Colon (tissue), 2 donors: Measurements from ENCODE around the gene DNM1L.

ENCODE experiments used
- FAIRE-seq: peaks from 2 replicates; lab custom pipeline; 2012; peaks lifted over from hg19 to GRCh38; lab: Jason Lieb, UNC
- donor health status: control.
- donor health status: control.

DNM1L gene

DNA sequence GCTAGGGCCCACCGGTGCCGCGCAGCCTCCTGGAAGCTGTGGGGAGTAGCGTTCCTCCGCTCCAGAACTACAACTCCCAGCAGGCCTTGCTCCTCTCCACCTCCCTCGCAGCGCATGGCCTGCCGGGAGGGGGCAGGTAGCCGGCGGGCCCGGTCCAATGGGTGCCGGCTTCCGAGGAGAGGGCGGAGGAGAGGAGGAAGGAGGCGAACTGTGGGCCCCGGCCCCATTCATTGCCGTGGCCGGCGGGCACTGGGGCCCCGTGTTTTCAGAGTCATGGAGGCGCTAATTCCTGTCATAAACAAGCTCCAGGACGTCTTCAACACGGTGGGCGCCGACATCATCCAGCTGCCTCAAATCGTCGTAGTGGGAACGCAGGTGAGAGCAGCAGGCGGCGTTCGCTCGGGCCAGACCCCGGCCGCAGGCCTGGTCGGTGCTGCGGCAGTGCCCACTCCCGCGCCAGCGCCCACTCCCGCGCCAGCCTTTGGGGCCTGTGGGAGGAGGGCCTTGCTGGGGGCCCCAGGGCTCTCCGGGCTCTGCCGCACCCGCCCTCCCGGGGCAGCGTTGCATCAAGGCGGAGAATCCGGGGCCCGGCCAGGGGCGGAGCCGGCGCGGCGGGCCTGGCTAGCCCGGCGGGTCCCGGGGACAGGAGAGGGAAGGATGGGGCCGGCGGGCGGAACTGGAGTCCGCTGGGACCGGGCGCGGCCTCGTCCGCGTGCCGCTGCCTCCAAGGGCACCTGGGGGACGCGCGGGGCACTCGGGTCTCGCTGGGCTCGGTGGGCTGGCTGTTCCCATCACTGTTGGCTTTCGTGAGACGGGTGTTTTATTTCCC is at the start of gene DNM1L:
Gene DNM1L (plus strand): TSS at position 211 of the 829 bp plus-strand sequence. CDS start 63 bp downstream, at position 274.
- FAIRE-seq, result no peak

DNA sequence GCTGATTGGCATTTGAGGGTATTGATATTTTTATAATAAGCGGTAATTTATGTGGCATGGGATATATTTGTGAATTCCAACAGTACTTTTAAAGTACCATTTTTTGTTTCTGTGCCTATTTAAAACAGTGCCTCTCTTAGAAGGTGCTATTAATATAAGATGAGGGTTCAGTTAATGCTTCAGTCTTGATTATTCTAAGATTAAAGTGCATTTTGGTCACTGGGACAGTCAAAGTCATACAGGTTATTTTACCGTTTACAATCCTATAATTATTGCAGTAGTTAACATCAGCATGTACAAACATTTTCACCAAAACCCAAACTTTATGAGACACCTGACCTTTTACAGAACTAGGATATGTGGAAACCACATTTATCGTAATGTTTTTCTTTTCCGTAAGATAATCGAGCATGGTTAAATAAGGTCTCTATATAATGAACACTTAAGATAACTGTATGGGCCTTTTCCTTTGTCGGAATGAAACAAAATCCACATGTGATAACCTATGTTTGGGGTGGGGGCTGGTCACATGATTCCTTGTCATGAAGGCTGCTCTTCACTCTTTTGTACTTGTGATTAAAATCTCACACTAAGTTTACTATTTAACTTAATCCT is 37.7 kb upstream of the DNM1L start:
- no peak for FAIRE-seq

DNA sequence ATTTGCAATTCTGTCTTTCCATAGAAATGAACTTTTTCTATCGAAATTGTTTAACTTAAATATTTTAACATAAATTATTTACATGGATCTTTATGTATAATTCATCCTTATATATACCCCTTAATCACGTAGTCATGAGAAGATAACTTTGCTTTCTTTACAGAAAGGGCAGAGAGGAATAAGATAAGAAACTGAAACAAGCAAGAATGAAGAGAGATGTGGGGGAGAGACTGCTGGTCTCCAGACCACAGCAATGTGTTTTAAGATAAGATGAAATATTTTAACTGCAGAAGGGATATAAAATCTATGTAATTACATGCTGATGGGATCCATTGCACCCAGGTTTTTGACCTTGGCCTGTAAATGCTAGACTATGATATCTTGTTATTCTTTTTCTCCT is 34.7 kb upstream of the DNM1L start:
- no peak for FAIRE-seq

DNA sequence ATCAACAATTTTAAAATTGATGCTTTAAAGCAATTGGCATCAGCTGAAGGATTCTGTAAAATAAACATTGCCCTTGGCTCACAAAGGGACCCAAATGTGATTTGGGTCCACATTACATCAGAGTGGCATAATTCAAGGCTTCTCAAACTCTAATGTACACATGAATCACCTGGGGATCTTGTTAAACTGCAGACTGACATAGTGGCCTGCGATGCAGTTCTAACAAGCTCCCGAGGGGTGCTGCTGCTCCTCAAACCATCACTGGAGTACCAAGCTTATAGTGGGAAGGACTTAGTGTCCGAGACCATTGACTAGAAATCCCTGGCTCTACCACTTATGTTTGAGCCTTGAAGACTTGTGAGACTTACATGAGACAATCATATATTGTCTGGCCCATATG is 31.8 kb upstream of the DNM1L start:
- no peak for FAIRE-seq

DNA sequence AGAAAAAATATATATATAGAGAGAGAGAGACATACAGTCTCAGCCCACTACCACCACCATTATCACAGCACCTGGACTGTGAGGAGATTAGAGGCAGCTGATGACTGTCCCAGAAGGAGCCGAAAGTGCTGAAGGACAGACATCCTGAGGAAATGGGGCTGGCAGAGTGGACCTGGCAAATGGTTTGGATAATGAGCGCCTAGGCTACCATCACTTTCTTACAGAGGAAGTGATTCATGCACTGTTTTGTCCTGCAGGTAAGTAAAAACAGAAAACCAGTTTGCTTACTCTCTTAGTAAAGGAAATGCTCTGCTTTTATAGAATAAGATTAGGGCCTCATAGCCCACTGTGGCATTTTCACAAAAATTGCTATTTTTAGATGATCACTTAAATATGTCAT is 28.6 kb upstream of the DNM1L start:
- no peak for FAIRE-seq

DNA sequence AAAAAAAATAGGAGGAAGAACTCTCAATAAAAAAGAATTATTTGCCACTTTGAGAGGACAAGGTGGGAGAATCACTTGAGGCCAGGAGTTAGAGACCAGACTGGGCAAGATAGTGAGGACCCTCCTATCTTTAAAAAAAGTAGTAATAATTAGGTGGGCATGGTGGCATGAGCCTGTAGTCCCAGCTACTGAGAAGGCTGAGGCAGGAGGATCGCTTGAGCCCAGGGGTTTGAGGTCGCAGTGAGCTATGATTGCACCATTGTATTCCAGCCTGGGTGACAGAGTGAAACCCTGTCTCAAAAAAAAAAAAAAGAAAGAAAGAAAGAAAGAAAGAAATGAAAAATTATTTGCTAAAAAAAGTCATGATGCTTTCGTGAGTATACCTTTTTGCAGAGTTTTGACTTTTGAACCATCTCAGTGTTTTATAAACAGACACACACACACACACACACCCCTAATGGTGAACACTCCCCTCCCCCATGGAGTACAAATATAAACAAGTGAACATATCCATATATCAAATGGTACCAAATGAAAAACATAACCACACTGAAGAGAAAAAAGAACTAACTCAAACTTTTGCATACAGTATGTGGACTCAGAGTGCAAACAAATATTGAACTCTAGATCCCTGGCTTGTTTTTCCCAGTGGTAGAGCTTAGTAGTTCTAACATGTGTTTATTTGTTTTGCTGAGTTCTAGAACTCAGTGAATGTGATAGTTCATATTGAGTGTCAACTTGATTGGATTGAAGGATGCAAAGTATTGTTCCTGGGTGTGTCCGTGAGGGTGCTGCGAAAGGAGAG is 27.7 kb upstream of the DNM1L start:
- FAIRE-seq, result no peak

- FAIRE-seq, result no peak
Measured at GRCh38 chr12:32651956-32652210, 27.2 kb upstream of the DNM1L start.

GRCh38 chr12:32659908-32660440 is 19.1 kb upstream of the DNM1L start:
- FAIRE-seq, result no peak

DNA sequence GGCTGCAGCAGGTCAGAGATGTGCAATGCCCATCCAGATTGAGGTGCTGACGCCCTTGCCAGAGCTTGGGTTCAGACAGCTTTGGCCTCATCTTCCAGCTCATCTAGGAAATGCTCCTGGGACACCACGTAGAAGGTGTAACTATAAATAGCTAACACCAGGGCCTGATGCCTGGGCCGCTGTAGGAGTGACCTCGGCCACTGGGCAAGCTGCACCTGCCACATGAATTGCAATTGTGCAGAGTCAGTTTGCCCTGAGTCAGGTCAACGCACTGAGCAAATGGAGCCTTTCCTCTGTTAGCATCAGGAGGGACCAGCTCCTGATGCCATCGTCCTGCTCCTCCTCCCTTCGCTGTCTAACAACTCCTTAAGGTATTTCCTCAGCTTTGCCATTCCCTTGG is 17.4 kb upstream of the DNM1L start:
- no peak for FAIRE-seq

- FAIRE-seq, result no peak
Measured at GRCh38 chr12:32662665-32663064, 16.4 kb upstream of the DNM1L start.

DNA sequence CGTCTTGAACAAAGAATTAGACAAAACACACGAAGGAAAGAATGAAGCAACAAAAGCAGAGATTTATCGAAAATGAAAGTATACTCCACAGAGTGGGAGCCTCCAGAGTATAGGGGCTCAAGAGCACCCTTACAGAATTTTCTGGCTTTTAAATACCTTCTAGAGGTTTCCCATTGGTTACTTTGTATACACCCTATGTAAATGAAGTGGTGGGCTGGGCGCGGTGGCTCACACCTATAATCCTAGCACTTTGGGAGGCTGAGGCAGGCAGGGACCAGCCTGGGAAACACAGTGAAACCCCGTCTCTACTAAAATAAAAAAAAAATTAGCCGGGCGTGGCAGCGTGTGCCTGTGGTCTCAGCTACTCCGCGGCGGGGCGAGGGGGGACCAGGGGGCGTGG is 13.1 kb upstream of the DNM1L start:
- no peak for FAIRE-seq

DNA sequence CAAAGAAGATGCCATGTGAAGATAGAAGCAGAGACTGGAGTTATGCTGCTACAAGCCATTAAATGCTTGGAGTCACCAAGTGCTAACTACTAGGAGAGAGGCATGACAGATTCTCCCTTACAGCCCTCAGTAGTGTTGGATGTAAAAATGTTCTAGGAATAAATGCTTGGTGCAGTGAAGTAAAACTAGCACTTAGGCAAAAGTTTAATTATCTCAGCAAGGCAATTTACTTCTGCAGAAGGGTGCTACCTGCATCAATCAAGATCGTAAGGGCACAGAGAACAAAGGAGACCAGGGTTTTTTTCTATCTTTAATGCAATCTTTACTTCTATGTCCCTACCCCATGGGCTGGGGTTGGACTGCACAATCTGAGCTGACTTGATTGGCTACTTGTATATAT is 9.5 kb upstream of the DNM1L start:
- no peak for FAIRE-seq

DNA sequence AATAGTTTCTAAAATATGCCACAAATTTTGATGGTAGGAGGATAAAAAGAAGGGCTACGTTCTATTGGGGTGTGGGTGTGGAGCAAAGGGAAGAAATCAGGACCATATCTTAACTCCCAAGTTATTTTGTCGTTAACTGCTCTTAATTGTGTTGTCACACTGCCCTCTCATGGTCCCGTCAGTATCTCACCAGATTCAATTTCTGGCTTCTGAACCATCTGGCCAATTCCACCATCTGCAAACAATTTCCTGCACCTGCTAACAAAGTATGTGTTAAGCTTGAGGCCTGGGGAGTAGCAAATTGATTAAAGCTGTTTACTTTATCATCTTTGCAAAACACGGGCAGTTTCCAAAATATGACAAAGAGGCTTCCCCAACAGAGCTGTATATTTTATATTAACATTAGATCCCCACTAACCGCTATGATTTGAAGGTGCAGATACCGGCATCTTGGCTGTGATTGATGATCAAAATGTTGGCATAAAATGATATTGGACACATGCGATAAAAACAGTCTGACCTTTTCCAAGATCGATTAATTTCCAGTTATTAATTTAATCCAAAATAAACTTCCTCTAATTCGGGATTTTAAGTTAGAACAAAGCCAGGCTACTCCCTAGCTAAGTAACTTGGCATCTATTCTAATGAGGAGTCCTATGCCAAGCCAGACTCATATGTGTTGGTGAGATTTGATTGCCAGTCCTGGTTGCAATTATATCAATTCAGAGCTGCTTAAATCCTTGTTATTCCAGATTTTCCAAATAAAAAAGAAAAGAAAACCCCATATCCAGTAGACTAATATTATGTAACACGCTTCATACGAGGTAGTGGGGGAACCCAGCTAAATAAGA is 6.9 kb upstream of the DNM1L start:
- FAIRE-seq, result no peak

DNA sequence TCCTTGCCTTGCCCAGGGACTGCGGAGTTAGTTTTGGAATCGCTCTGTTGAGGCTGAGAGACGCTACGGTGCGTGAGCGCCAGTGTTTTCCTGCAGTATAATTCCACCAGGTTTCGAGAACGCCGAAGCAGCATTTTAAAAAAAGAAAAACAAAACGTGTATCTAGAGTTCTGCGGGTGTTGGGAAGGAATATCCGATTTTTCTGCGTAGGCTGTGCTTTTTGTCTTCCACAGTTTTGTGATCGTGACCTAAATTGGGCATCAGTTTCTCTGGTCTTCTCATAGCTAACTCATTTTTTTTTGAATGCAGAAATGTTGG is 778 bp downstream of the DNM1L start:
- FAIRE-seq, result no peak

GRCh38 chr12:32680787-32681186 is 1.7 kb downstream of the DNM1L start:
- FAIRE-seq, result no peak

DNA sequence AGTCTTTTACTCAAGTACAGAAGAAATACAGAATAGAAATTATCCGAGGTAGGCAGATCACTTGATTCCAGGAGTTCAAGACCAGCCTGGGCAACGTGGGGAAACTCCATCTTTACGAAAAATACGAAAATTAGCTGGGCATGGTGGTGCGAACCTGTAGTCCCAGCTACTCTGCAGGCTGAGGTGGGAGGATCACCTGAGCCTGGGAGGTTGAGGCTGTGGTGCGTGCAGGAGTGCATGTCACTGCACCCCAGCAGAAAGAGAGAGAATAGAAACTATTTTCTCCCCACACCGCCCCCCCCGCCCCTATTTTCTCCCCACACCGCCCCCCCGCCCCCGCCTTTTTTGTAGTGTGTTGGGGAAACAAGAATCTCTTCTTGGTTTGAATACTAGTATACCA is 2.2 kb downstream of the DNM1L start:
- no peak for FAIRE-seq

- no peak for FAIRE-seq
Measured at GRCh38 chr12:32686340-32686739, 7.2 kb downstream of the DNM1L start.

DNA sequence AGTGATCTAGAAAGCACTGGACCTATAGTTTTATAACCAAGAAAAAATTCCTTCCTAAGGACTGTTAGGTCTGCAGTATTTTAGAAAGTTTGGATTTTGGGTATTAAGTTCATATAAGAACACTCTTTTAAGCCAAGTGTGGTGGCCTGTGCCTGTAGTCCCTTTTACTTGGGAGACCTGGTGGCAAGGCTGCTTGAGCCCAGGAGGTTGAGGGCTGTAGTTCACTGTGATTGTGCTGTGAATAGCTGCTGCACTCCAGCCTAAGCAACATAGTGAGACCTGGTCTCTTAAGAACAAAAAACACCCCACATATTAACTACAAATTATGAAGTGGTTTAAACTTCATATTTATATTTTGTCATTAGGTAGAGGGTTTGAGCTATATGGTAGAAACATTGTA is 9.7 kb downstream of the DNM1L start:
- FAIRE-seq, result no peak

DNA sequence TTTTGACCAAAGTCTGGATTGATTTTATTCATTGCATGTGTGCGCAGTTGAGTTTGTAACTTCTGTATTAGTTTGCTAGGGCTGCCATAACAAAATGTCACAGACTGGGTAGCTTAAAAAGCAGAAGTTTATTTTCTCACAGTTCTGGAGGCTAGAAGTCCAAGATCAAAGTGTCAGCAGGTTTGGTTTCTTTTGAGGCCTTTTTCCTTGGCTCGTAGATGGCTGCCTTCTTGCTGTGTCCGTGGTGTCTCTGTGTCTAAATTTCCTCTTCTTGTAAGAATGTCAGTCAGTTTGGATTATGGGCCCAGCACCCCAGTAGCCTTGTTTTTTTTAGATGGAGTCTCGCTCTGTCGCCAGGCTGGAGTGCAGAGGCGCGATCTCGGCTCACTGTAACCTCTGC is 11.8 kb downstream of the DNM1L start:
- no peak for FAIRE-seq

DNA sequence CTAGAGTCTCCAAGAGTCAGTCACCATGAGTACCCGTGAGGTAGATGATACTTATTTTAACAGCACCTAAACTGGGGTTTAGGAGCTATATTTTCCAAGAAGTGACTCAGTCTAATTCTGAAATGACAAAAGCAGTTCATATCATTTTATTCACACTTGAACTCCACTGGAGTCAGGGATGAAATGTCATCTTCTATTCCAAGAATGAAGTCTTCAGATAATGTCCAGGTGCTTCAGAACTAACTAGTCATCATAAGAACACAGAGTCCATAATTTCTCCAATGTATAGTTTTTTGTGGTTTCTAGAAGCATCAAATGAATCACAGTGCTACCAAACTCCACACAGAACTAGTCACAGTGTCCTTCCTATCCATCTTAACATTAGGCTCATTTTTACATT is 13.3 kb downstream of the DNM1L start:
- no peak for FAIRE-seq

- FAIRE-seq, result no peak
Measured at GRCh38 chr12:32693036-32693435, 13.9 kb downstream of the DNM1L start.

DNA sequence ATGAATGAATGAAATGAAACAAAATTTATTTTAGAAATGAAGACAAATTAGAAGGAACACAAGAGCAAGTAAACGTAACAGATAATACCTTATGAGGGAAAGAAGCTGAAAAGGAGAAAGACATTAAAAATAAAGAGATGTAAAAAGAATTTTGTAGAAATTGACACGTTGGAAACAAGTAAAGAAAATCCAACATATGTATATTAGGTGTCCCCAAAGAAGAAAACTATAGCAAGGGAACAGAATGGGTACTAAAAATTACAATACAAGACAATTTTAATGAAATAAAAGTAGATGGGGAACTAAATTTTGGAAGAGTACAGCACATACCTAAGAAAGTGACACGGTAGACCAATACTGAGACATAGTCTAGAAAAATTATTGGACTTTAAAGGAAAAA is 16.7 kb downstream of the DNM1L start:
- no peak for FAIRE-seq
